ENCODE results near the gene INPP5K.

INPP5K gene

GRCh38 chr17:1470755-1471462 lies 45.5 kb downstream of the INPP5K start:
- no peak overlapping the region for H3K4me3 ChIP-seq (ENCODE audit: low read length)
- DNase-seq (ENCODE audit: low read depth), result no peak
- TF ChIP-seq CTCF (IDR thresholded peaks at IDR 0.05; ENCODE audit: insufficient read depth, low read depth, low read length, missing control alignments), result no peak

- TF ChIP-seq CTCF (IDR thresholded peaks at IDR 0.05; ENCODE audit: insufficient read depth, low read depth, low read length, missing control alignments), result no peak
- no peak overlapping the region for H3K4me3 ChIP-seq (ENCODE audit: low read length)
- no peak for DNase-seq (ENCODE audit: low read depth)
Measured at GRCh38 chr17:1470071-1470754, 46.2 kb downstream of the INPP5K start.

- TF ChIP-seq CTCF (IDR thresholded peaks at IDR 0.05; ENCODE audit: insufficient read depth, low read depth, low read length, missing control alignments), result no peak
- no peak overlapping the region for H3K4me3 ChIP-seq (ENCODE audit: low read length)
- no peak for DNase-seq (ENCODE audit: low read depth)
Measured at GRCh38 chr17:1469231-1469852, 47.1 kb downstream of the INPP5K start.

GRCh38 chr17:1467898-1468492 lies 48.4 kb downstream of the INPP5K start:
- no peak for TF ChIP-seq CTCF (IDR thresholded peaks at IDR 0.05; ENCODE audit: insufficient read depth, low read depth, low read length, missing control alignments)
- no peak for DNase-seq (ENCODE audit: low read depth)
- no peak overlapping the region for H3K4me3 ChIP-seq (ENCODE audit: low read length)

GRCh38 chr17:1467258-1467657 lies 49.2 kb downstream of the INPP5K start:
- TF ChIP-seq CTCF (IDR thresholded peaks at IDR 0.05; ENCODE audit: insufficient read depth, low read depth, low read length, missing control alignments), result no peak
- DNase-seq (ENCODE audit: low read depth), result no peak
- no peak overlapping the region for H3K4me3 ChIP-seq (ENCODE audit: low read length)

- no peak overlapping the region for H3K4me3 ChIP-seq (ENCODE audit: low read length)
- no peak for TF ChIP-seq CTCF (IDR thresholded peaks at IDR 0.05; ENCODE audit: insufficient read depth, low read depth, low read length, missing control alignments)
- DNase-seq (ENCODE audit: low read depth), result no peak
Measured at GRCh38 chr17:1464186-1464585, 52.2 kb downstream of the INPP5K start.
